ENCODE results near the gene INPP4B. TPM values are rescaled to one million over a fixed set of nuclear protein-coding genes. Genes with fewer than 3 reads are reported as not detected.

Gene INPP4B
- total and polyA plus RNA-seq, 3 experiments from 2014 or later: 50.3 to 52.6 (median 52.6) TPM

DNA sequence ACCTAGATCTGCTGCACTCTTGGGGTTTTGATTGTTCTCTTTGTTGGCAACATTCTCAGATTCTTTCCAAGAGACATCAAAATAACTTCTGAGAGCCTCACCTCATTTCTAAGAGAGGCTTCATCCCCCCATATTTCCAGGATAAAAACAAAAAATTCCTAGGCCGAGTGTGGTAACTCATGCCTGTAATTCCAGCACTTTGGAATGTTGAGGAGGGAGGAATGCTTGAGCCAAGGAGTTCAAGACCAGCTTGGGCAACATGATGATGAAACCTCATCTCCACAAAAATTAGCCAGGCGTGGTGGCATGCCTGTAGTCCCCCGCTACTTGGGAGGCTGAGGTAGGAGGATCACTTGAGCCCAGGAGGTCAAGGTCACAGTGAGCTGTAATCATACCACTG lies 477.0 kb downstream of the INPP4B start:
- ChIA-PET CTCF (interaction anchor here (1.9 kb wide), 1 partner anchor 15 kb away, joined by 4 read pairs; no protein-coding TSS in a partner anchor), POLR2A (interaction anchor here (1.1 kb wide), 1 partner anchor 28 kb away, joined by 3 read pairs; no protein-coding TSS in a partner anchor)
- peak overlapping the region in 3 of 8 donors; percentile 37 to 54 (median 40) for H3K27ac Mint-ChIP-seq
- peaks cover 5 to 16% (median 10%) of the 10 kb centered on the region in 3 donors for H3K36me3 Mint-ChIP-seq
- H3K27ac ChIP-seq (ENCODE audit: low read depth, low read length): no peak overlapping the region
- peaks cover 62% of the 10 kb centered on the region for H3K4me1 ChIP-seq (ENCODE audit: insufficient read depth, low read length)
- no peaks in the 10 kb centered on the region for H3K27me3 ChIP-seq (ENCODE audit: insufficient read depth, low read length, poor library complexity, severe bottlenecking)
- peaks cover 0 to 5% (median 0%) of the 10 kb centered on the region in 5 donors for H3K9me3 Mint-ChIP-seq
- H3K4me3 Mint-ChIP-seq: peak overlapping the region in 5 of 7 donors; percentile 40 to 68 (median 49)
- H3K9me3 ChIP-seq (ENCODE audit: low read length): no peaks in the 10 kb centered on the region
- no peak for DNase-seq
- H3K4me3 ChIP-seq (ENCODE audit: low read length): peak overlapping the region; percentile 4
- no peaks in the 10 kb centered on the region for H3K27me3 Mint-ChIP-seq
- H3K4me1 Mint-ChIP-seq: peaks cover 78 to 93% (median 87%) of the 10 kb centered on the region in 3 donors
- no peaks in the 10 kb centered on the region for H3K36me3 ChIP-seq (ENCODE audit: insufficient read depth, low read length)

DNA sequence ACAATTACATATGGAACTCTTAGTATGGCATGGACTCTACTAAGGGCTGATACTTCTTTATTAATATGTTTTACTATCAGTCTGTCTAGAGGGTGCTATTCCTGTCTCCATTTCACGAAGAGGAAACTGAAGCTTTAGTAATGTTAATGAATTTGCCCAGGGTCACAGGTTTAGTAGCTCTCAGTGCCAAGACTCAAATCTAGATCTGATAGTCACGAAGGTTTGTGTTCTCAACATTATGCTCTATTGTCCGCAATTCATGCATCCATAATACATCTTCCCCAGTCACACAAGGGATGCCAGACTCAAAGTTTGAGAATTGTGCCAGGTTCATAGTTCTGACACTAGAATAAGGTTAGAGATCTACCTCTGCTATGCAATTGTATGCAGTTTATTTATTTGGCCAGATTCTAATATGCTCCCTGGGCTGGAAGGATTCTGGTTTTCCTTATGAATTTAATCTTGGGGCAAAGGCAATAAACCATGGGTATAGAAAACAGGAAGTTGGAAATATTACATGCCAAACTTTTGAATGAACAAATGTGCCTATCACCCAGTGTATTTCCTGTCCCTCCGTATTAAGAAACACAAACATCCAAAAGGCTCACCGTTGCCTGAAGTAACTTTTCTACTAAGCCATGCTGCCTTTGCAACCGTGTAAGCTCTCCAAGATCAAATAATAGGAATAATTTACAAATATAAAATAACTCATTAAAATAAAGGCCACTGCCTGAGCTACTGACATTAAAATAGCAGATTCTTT lies 478.5 kb downstream of the INPP4B start:
- no peak overlapping the region for H3K27ac ChIP-seq (ENCODE audit: low read depth, low read length)

GRCh38 chr4:142366769-142367181 lies 479.3 kb downstream of the INPP4B start:
- H3K36me3 Mint-ChIP-seq: peaks cover 18 to 25% (median 20%) of the 10 kb centered on the region in 3 donors
- peak overlapping the region in 3 of 7 donors; percentile 16 to 19 (median 17) for H3K4me3 Mint-ChIP-seq
- H3K27ac Mint-ChIP-seq: peak overlapping the region in 6 of 8 donors; percentile 3 to 91 (median 57)
- Histone ChIP-seq H3K27ac (ENCODE audit: low read depth, low read length) (no peak overlapping the region), H3K4me1 (ENCODE audit: insufficient read depth, low read length) (peaks cover 45% of the 10 kb centered on the region), H3K9me3 (ENCODE audit: low read length) (no peaks in the 10 kb centered on the region), H3K4me3 (ENCODE audit: low read length) (no peak overlapping the region), H3K36me3 (ENCODE audit: insufficient read depth, low read length) (no peaks in the 10 kb centered on the region), H3K27me3 (ENCODE audit: insufficient read depth, low read length, poor library complexity, severe bottlenecking) (no peaks in the 10 kb centered on the region)
- ChIA-PET POLR2A (interaction anchor here (0.7 to 0.8 kb wide), 2 partner anchors 39 kb away, joined by 3 to 4 read pairs; no protein-coding TSS in a partner anchor), CTCF (interaction anchor here (1.6 to 1.7 kb wide), 3 partner anchors 10 to 40 kb away, joined by 3 to 7 read pairs (median 6); no protein-coding TSS in a partner anchor)
- peaks cover 69 to 87% (median 82%) of the 10 kb centered on the region in 3 donors for H3K4me1 Mint-ChIP-seq
- no peak for DNase-seq
- no peaks in the 10 kb centered on the region for H3K27me3 Mint-ChIP-seq
- H3K9me3 Mint-ChIP-seq: peaks cover 0 to 5% (median 0%) of the 10 kb centered on the region in 5 donors

More for the DNA sequence above, 478.5 kb downstream of the INPP4B start:
- Mint-ChIP-seq H3K27me3 (no peaks in the 10 kb centered on the region), H3K36me3 (peaks cover 12 to 25% (median 14%) of the 10 kb centered on the region in 3 donors), H3K9me3 (peaks cover 0 to 5% (median 0%) of the 10 kb centered on the region in 5 donors), H3K27ac (peak overlapping the region in 7 of 8 donors; percentile 6 to 87 (median 55)), H3K4me3 (peak overlapping the region; percentile 16 to 56 (median 33)), H3K4me1 (peaks cover 73 to 87% (median 83%) of the 10 kb centered on the region in 3 donors)
- POLR2A ChIA-PET: interaction anchor here (0.8 to 1.1 kb wide), 2 partner anchors 29 to 39 kb away, joined by 3 to 4 read pairs; no protein-coding TSS in a partner anchor
- CTCF ChIA-PET: interaction anchor here (0.8 to 1.9 kb wide), 5 partner anchors 11 to 39 kb away, joined by 3 to 7 read pairs (median 4); no protein-coding TSS in a partner anchor
- Histone ChIP-seq H3K4me3 (ENCODE audit: low read length) (no peak overlapping the region), H3K4me1 (ENCODE audit: insufficient read depth, low read length) (peaks cover 49% of the 10 kb centered on the region), H3K27me3 (ENCODE audit: insufficient read depth, low read length, poor library complexity, severe bottlenecking) (no peaks in the 10 kb centered on the region), H3K9me3 (ENCODE audit: low read length) (no peaks in the 10 kb centered on the region), H3K36me3 (ENCODE audit: insufficient read depth, low read length) (no peaks in the 10 kb centered on the region)
- DNase-seq: no peak

DNA sequence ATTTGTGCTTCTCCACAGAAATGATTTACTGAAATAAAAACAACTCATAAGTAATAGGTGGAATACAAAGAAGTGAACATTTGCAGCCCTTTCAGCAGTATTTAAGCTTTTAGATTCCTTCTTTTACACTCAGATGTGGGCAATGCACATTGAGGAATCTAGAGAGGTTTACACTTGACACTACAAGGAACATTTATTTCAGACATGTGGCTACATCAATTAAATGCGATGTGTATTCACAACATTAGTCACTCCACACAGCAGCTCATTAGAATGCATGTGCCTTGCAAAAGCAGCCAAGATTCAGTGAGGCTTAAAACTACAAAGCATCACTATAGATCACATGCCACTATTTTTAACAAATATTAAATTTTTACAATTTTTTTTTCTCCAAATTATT lies 480.7 kb downstream of the INPP4B start:
- Histone ChIP-seq H3K36me3 (ENCODE audit: insufficient read depth, low read length) (no peaks in the 10 kb centered on the region), H3K4me1 (ENCODE audit: insufficient read depth, low read length) (peaks cover 50% of the 10 kb centered on the region), H3K4me3 (ENCODE audit: low read length) (no peak overlapping the region), H3K9me3 (ENCODE audit: low read length) (no peaks in the 10 kb centered on the region), H3K27ac (ENCODE audit: low read depth, low read length) (no peak overlapping the region), H3K27me3 (ENCODE audit: insufficient read depth, low read length, poor library complexity, severe bottlenecking) (no peaks in the 10 kb centered on the region)
- POLR2A ChIA-PET: no interaction called here
- Mint-ChIP-seq H3K4me3 (no peak overlapping the region), H3K27ac (peak overlapping the region in 2 of 8 donors; percentile 31 to 36), H3K9me3 (peaks cover 0 to 1% (median 0%) of the 10 kb centered on the region in 5 donors), H3K4me1 (peaks cover 62 to 84% (median 80%) of the 10 kb centered on the region in 3 donors), H3K27me3 (no peaks in the 10 kb centered on the region), H3K36me3 (peaks cover 16 to 20% (median 19%) of the 10 kb centered on the region in 3 donors)
- no peak for DNase-seq
- CTCF ChIA-PET: interaction anchor here (0.9 to 1.2 kb wide), 2 partner anchors 11 to 142 kb away, joined by 3 to 4 read pairs; no protein-coding TSS in a partner anchor

DNA sequence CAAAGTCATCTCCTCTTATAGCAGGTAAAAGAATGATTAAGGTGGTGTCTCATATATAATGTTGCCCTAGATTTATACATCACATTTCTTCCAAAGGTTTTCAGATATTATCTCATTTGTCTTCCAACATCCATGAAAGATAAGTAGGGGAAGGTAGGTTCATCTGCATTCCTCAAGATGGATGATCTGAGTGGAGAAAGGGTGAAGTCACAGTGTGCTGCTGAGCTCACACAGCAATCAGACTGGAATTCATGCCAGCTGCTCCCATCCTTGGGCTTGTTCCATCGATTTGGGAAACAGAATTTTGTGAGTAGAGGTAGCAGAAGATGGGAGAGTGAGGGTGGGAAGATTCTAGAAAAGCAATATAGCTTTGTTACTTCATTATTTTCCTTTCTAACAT lies 482.4 kb downstream of the INPP4B start:
- Histone ChIP-seq H3K27me3 (ENCODE audit: insufficient read depth, low read length, poor library complexity, severe bottlenecking) (no peaks in the 10 kb centered on the region), H3K4me3 (ENCODE audit: low read length) (no peak overlapping the region), H3K27ac (ENCODE audit: low read depth, low read length) (no peak overlapping the region), H3K9me3 (ENCODE audit: low read length) (no peaks in the 10 kb centered on the region), H3K36me3 (ENCODE audit: insufficient read depth, low read length) (no peaks in the 10 kb centered on the region), H3K4me1 (ENCODE audit: insufficient read depth, low read length) (peaks cover 45% of the 10 kb centered on the region)
- Mint-ChIP-seq H3K9me3 (no peaks in the 10 kb centered on the region), H3K4me1 (peaks cover 65 to 91% (median 87%) of the 10 kb centered on the region in 3 donors), H3K27ac (peak overlapping the region; percentile 13 to 77 (median 44)), H3K36me3 (peaks cover 14 to 17% (median 16%) of the 10 kb centered on the region in 3 donors), H3K4me3 (no peak overlapping the region), H3K27me3 (no peaks in the 10 kb centered on the region)
- ChIA-PET POLR2A (interaction anchor here (1.1 kb wide), 1 partner anchor 43 kb away, joined by 3 read pairs; no protein-coding TSS in a partner anchor), CTCF (interaction anchor here (1.4 kb wide), 1 partner anchor 9 kb away, joined by 3 read pairs; no protein-coding TSS in a partner anchor)
- no peak for DNase-seq

DNA sequence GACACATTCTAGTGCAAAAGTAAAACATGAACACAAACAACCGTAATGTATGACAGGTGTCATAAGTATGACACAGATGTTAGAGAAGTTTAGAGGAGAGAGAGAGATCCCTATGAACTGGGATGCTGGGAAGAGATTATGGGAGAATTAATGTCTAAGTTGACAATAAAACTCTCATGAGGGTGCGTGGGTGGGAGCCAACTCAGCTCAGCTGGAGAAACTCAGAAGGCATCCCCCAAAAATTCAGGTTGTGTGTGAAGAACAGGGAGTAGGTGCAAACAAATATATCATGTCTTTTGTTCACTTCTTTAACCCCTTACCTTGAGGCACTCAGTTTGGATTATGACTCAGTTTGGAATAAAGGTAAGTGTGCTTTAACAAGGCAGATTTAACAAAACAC lies 484.1 kb downstream of the INPP4B start:
- CTCF ChIA-PET: no interaction called here
- Mint-ChIP-seq H3K4me1 (peaks cover 62 to 90% (median 87%) of the 10 kb centered on the region in 3 donors), H3K4me3 (no peak overlapping the region), H3K36me3 (peaks cover 13 to 14% (median 14%) of the 10 kb centered on the region in 3 donors), H3K9me3 (no peaks in the 10 kb centered on the region), H3K27me3 (no peaks in the 10 kb centered on the region), H3K27ac (peak overlapping the region in 2 of 8 donors; percentile 0 to 24)
- no peak for DNase-seq
- POLR2A ChIA-PET: no interaction called here
- Histone ChIP-seq H3K4me3 (ENCODE audit: low read length) (no peak overlapping the region), H3K4me1 (ENCODE audit: insufficient read depth, low read length) (peaks cover 46% of the 10 kb centered on the region), H3K27ac (ENCODE audit: low read depth, low read length) (no peak overlapping the region), H3K27me3 (ENCODE audit: insufficient read depth, low read length, poor library complexity, severe bottlenecking) (no peaks in the 10 kb centered on the region), H3K36me3 (ENCODE audit: insufficient read depth, low read length) (no peaks in the 10 kb centered on the region), H3K9me3 (ENCODE audit: low read length) (no peaks in the 10 kb centered on the region)

GRCh38 chr4:142360657-142361056 lies 485.4 kb downstream of the INPP4B start:
- Mint-ChIP-seq H3K9me3 (no peaks in the 10 kb centered on the region), H3K27ac (peak overlapping the region in 7 of 8 donors; percentile 18 to 83 (median 48)), H3K4me3 (peak overlapping the region in 2 of 7 donors; percentile 5 to 10), H3K4me1 (peaks cover 65 to 90% (median 89%) of the 10 kb centered on the region in 3 donors), H3K27me3 (no peaks in the 10 kb centered on the region), H3K36me3 (peaks cover 13 to 14% (median 14%) of the 10 kb centered on the region in 3 donors)
- no peak overlapping the region for H3K27ac ChIP-seq (ENCODE audit: low read depth, low read length)
- H3K27me3 ChIP-seq (ENCODE audit: insufficient read depth, low read length, poor library complexity, severe bottlenecking): no peaks in the 10 kb centered on the region
- DNase-seq: no peak
- no peak overlapping the region for H3K4me3 ChIP-seq (ENCODE audit: low read length)
- ChIA-PET POLR2A (no interaction called here), CTCF (interaction anchor here (1.3 kb wide), 1 partner anchor 9 kb away, joined by 4 read pairs; no protein-coding TSS in a partner anchor)
- H3K9me3 ChIP-seq (ENCODE audit: low read length): no peaks in the 10 kb centered on the region
- H3K36me3 ChIP-seq (ENCODE audit: insufficient read depth, low read length): no peaks in the 10 kb centered on the region
- peaks cover 55% of the 10 kb centered on the region for H3K4me1 ChIP-seq (ENCODE audit: insufficient read depth, low read length)
